Erythroblast (primary cell): ENCODE data around the gene C1S.

ENCODE experiments used
- GATA1 ChIP-seq: IDR thresholded peaks from 2 replicates; pipeline ENCODE4 v1.6.1; 2011; ENCODE audit warnings: low read depth, mild to moderate bottlenecking, control low read depth, low read length, moderate library complexity
- POLR2A ChIP-seq: IDR thresholded peaks from 2 replicates; pipeline ENCODE4 v1.6.1; 2011; ENCODE audit warnings: mild to moderate bottlenecking, low read length

- TF ChIP-seq POLR2A (no peak), GATA1 (no peak)
Observed at GRCh38 chr12:7073946-7074345, 13.4 kb downstream of the C1S start.
